Transverse colon (tissue), 3 donors: Measurements from ENCODE around the gene CEACAM19.

Source experiments
- CTCF ChIP-seq, 5 experiments: fragments of 200-600 bp in 3 of 5; fragments of 450-650 bp in 2 of 5; sonication (generic) in 3 of 5; IDR thresholded peaks; 1 replicate in 2 of 5; 2 replicates in 3 of 5; pipeline ENCODE4 v1.5.1; 2016 to 2017; ENCODE audit warnings: antibody characterized with exemption in 5 of 5, inconsistent platforms in 3 of 5, mild to moderate bottlenecking in 2 of 5, moderate library complexity in 1 of 5
- POLR2A ChIP-seq: fragments of 450-650 bp; IDR thresholded peaks from one replicate; pipeline ENCODE4 v1.6.1; 2016; ENCODE audit warnings: antibody characterized with exemption, mild to moderate bottlenecking, moderate library complexity

GRCh38 chr19:44687888-44688287 is 16.6 kb downstream of the CEACAM19 start:
- TF ChIP-seq CTCF (IDR thresholded peaks at IDR 0.05) (no peak), POLR2A (no peak)
